ENCODE data around the gene GALNT10. TPM values are rescaled to one million over a fixed set of nuclear protein-coding genes. Genes with fewer than 3 reads are reported as not detected.

GALNT10 gene
- polyA plus RNA-seq, 4 donors, result 26.8 to 39.4 (median 29.1) TPM

- DNase-seq (ENCODE audit: low read depth in 4 of 4, low spot score in 3 of 4), result no peak
Observed at GRCh38 chr5:154260224-154260927, 69.8 kb downstream of the GALNT10 start.

DNA sequence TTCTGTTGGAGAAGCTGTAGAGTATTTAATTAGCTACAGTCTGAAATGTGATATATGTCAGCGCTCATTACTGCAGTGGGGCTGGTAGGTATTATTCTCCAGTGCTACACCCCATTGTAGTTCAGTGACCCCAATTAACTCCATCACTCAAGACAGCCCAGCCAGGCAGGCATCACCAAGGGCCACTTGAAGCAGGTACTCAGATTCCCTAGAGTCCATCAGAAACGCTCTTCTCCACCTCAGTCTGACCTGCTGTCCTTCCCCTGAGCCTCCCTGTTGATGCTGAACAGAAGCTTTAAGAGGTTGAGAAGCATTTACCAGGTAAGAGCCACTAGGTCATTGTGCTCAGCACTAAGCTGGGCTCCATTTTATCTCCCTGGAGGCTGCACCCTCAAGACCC lies 71.8 kb downstream of the GALNT10 start:
- no peak for DNase-seq (ENCODE audit: low read depth in 4 of 4, low spot score in 3 of 4)

DNA sequence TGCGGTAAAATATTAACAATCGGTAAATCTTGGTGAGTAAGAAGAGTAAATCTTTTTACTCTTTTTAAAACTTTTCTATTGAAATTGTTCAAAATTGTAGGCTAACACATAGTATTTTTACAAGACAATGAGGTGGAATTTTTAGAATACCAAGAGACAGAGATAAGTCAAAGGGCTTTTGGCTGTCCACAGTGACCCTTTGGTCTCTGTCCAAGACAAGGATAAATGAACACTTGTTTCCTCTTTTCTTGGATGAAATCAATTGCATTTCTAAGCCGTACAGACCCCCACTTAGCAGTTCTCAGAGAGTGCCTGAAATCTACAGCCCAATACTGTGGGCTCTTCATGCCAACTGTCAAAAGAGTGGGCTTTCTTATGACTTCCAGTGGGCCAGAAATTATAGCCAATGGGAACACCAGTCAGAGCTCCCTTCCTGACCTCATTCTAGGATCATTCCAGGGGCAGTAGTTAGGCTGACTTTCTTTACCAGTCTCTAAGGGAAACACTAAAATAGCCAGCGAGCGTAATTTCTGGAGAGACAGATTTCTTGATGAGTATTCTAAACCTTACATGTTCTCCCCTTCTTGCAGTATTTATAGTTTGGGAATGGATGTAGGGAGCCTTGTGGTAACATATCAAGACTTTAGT lies 74.1 kb downstream of the GALNT10 start:
- DNase-seq (ENCODE audit: low read depth in 4 of 4, low spot score in 3 of 4), result no peak

DNA sequence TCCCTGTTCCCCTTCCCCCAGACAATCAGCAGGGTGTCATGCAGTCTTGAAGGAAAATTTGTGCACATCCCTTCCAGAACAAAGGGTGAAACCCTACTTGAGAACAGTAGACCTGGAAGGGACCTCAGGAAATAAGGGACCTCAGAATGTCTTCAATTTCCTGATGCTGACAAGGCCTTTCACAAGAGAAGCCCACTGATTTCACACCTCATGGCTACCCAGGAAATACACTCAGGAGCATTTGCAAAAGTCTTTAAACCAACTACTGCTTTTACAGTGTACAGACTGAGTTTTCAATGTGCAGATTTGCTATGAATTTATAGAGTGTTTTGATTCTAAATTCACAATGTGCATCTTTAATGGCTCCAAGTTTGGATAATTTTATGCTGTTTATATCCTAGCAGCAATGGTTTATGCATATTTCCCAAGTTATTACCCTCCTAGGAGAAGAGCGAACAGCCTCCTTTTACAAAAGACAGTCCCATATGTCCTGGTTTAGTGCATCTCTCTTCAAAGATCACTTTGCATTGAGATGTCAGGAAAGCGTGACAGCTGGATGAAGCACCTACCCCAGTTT lies 74.8 kb downstream of the GALNT10 start:
- DNase-seq (ENCODE audit: low read depth in 4 of 4, low spot score in 3 of 4), result no peak

DNA sequence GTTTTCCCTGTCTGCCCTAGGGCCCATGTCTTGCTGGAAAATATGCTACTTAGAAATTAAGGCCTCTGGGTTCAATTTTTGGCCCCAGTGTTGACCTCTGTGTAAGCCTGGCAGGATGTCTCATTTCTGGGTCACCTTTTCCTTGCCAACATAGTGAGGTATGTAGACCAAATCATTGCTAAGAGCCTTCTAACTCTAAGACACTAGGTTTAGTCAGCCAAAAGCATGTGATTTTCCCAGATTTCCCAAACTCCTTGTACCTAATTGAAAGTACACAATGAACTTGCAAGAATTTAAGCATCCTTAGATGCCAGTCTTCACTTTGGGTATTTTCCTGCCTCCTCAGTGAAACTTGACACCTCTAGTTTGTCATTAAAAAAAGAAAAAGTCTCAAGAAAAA lies 77.0 kb downstream of the GALNT10 start:
- DNase-seq (ENCODE audit: low read depth in 4 of 4, low spot score in 3 of 4), result no peak

GRCh38 chr5:154268073-154268472 lies 77.5 kb downstream of the GALNT10 start:
- no peak for DNase-seq (ENCODE audit: low read depth in 4 of 4, low spot score in 3 of 4)

DNA sequence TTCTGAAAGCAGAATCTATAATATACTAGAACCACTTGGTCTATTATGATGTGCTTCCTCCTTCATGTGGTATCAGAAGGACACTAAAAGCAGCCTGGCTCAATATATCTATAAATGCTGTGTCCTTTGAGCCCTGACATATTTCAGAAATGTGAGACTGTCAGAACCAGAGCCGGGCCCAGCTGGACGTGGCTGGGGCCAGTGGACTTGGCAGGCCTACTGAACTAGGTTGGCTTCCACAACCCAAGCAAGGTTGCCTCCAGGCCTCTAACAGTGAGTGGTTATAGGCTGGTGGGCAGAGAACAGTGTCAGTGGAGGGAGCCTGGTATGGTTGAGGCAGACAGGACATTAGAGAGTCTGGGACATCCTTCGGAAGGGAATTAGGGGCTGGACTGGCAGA lies 78.9 kb downstream of the GALNT10 start:
- DNase-seq (ENCODE audit: low read depth in 4 of 4, low spot score in 3 of 4), result no peak

DNA sequence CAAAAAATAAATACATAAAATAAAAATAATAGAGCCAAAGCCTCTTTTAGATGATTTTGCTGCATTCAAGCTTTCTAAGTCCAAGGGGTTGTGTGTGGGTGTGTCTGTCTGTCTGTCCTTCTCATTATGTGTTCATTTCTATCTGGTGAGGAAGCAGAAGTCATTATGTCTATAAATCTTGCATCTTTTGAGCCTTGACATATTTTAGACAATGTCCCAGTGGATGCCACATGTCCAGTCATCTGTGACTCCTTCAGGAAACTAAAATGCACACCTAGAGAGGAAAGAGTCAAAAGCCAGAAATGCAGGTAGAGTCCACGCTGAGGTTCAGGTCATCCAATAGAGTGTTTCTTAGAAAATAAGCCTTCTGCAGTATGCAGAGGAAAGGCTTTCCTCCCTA lies 80.9 kb downstream of the GALNT10 start:
- DNase-seq (ENCODE audit: low read depth in 4 of 4, low spot score in 3 of 4), result no peak

- DNase-seq (ENCODE audit: low read depth in 4 of 4, low spot score in 3 of 4), result no peak
Observed at GRCh38 chr5:154271936-154272514, 81.5 kb downstream of the GALNT10 start.

DNA sequence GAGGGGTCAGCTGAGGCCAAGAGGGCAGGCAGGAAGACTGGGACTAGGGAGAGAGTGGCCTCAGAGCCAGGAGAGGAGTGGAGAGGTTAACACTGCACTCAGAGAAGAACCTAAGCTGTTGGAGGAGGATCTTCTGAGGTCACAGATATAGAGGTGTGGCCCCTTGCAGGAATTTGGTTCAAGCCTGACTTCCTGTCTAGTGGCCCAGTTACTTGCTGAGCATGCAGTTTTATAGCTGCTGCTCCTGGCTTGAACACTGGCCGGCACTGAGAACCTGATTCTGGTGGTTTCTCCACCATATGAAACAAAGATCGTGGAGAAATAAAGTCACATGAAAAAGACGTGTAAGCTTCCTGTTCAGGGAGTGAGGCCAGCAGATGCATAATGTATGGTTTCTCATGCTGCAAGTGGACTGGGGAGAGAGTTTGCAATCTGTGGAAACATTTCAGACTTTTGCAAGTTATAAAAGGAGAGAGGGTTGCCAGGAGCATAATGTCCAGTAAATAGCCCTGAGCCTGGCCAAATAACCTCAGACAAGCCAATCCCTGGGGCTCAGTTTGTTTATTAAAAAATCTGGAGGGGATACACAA lies 82.6 kb downstream of the GALNT10 start:
- no peak for DNase-seq (ENCODE audit: low read depth in 4 of 4, low spot score in 3 of 4)

DNA sequence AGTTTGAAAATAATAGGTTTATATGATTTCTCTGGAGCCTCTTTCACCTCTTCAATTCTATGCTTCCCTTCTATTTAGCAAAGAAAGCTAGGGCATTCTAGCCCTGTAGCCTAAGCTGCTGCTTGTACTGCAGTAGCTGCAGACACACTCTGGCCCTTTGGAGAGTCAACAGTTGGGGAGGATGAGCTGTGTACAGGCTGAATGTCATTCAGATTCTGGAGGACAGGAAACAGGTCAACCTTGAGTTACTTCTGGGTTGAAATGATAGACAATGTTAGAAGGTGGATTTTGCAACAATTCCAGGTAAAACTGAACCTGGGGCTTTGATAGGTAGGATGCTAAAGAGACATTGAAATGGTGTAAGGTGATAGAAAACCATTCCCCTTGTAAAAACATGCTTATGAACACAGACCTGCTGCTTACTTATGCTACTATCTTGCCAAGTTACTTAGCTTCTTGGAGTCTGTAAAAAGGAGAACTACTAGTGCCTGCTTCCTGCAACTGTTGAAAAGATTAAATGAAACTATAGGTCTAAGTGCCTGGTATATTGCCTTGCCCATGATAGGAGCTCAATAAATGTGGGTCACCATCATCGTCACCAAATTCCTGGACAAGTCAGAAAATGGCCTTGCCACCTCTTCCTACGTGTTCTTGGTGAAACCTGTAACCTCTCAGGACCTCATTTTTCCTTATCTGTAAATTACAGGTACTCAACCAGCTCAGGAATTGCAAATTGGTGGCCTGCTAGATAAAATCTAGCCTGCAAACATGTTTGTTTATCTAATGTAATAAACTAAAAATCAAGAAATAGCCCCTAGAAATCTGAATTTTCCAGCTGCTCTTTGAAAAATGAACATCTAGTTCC lies 83.7 kb downstream of the GALNT10 start:
- no peak for DNase-seq (ENCODE audit: low read depth in 4 of 4, low spot score in 3 of 4)

DNA sequence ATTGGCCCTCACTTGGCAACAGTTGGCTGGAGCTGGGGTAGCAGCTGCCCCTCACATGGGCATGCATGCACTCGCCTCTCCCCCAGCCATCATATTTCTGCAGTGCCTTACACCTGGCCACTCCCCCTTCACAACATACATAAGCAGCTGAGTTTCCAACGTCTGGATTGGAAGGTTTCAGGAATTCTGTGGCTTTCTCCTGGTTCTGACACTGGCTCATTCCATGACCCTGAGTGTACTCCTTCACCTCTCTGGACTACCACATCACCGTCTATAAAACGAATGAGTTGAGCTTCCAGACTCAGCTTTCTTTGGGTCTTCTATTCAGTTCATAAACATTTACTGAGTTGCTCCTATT lies 84.3 kb downstream of the GALNT10 start:
- DNase-seq (ENCODE audit: low read depth in 4 of 4, low spot score in 3 of 4), result no peak

- no peak for DNase-seq (ENCODE audit: low read depth in 4 of 4, low spot score in 3 of 4)
Observed at GRCh38 chr5:154275566-154275965, 85.0 kb downstream of the GALNT10 start.

DNA sequence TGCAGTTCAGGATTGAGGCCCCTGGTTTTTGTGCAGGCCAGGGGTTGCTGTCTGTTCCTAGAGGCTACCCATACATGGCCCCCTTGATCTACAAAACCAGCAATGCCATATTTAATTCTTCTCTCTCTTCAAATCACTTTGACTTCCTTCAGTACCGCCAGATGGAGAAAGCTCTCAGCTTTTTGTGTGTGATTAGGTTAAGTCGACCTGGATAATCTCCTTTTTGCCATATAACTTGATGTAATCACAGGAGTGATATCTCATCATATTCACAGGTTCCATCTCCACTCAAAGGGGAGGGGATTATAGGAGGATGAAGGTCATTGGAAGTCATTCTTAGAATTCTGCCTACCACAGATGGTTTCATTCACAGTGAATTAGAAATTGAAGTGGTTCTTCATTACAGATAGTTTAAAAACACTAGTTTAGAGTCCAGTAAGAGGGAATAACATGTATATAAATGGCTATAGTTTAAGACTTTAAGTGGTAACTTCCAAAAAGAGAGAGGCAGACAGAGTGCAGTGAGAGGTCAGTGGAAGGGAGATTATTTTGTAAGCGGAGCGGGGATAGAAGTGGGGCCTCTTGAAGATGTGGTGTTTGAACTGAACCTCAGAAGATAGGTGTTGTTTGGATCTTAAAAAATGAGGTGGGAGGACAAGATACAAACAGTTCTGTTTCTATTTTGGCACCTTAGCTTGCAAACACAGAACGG lies 85.9 kb downstream of the GALNT10 start:
- DNase-seq (ENCODE audit: low read depth in 4 of 4, low spot score in 3 of 4), result no peak

DNA sequence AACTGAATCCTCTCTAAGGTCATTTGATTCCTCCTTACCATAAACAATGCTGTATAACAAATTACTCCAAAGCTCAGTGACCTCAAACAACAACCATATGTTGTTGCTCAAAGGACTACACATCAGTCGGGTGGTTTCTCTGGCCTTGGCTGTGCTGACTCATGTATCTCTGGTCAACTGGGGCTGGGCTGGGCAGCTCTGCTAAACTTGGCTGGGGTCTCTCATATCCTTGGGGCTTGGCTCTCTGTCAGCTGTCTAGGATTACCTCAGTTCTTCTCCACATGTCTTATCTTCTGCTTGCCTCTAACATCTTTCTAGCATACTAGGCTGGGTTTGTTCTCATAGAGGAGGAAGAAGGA lies 86.4 kb downstream of the GALNT10 start:
- DNase-seq (ENCODE audit: low read depth in 4 of 4, low spot score in 3 of 4), result no peak

- DNase-seq (ENCODE audit: low read depth in 4 of 4, low spot score in 3 of 4), result no peak
Observed at GRCh38 chr5:154277499-154277898, 87.0 kb downstream of the GALNT10 start.

DNA sequence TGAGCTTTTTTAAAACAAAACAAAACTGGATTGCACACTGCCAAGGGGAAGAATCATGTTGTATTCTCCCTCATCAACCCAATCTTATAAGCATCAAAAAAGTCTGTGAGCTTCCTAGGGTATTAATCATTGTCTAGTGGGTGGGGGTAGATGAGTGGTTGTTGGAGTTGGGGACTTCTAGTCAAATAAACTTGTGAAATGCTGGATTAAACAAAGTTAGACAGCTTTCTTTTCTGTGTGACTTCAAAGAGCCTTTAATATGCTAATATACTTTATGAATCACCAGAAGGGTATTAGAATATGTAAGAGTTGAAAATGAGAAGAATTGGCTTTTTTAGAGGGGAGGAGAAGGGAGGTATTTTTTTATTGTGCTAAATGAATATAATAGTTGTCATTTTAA lies 87.7 kb downstream of the GALNT10 start:
- DNase-seq (ENCODE audit: low read depth in 4 of 4, low spot score in 3 of 4), result no peak

DNA sequence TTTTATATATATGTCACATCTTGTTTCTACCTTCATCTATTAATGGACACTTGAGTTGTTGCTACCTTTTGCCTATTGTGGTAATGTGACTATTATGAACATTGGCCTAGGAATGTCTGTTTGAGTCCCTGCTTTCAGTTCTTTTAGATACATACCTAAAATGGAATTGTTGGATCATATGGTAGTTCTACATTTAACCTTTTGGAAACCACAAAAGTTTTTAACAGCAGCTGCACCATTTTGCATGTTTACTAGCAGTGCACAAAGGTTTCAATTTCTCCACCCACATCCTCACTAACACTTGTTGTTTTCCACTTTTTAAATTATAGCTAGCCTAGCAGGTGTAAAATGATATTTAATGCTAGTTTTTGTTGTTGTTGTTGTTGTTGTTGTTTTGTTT lies 88.4 kb downstream of the GALNT10 start:
- DNase-seq (ENCODE audit: low read depth in 4 of 4, low spot score in 3 of 4), result no peak

DNA sequence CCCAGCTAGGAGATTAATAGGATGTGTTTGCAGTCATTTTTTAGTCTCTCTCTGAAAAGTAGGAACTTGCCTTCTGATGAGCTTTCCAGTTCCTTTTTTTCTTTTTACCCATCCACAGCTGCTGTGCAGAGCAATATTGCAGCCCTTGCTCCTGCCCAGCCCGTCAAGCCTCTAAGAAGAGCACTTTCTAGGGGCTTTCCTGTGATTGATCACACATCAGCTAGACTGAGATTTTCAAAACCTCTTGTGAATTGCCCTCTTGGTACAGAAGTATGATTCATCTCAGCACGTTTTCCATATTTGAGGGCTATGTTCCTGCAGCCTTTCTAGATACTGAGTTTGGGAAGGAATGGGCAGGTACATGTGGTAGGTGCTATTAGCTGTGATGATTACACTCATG lies 93.9 kb downstream of the GALNT10 start:
- DNase-seq (ENCODE audit: low read depth in 4 of 4, low spot score in 3 of 4), result no peak
